Activated T-cell treated with anti-CD3 and anti-CD28 coated beads, Interleukin-2, amount 50 U/mL, for 48 hours (primary cell): ENCODE data around the gene C19orf81.

Experiments
- DNase-seq, 2 experiments: peaks; one replicate each; pipeline ENCODE4 v3.0.0-alpha.2; 2020

The C19orf81 gene

GRCh38 chr19:50686310-50687032 lies 37.2 kb downstream of the C19orf81 start:
- no peak for DNase-seq

GRCh38 chr19:50688766-50689165 lies 39.5 kb downstream of the C19orf81 start:
- DNase-seq, result no peak

GRCh38 chr19:50690439-50690838 lies 41.2 kb downstream of the C19orf81 start:
- no peak for DNase-seq

- no peak for DNase-seq
These were observed 44.1 kb downstream of the C19orf81 start for GRCh38 chr19:50693064-50693975.

- no peak for DNase-seq
These were observed 45.5 kb downstream of the C19orf81 start for GRCh38 chr19:50694815-50695145.

GRCh38 chr19:50695251-50696093 lies 46.2 kb downstream of the C19orf81 start:
- peak in 1 of 2 experiments; percentile 36 for DNase-seq

GRCh38 chr19:50696094-50696483 lies 46.8 kb downstream of the C19orf81 start:
- DNase-seq, result no peak

- DNase-seq, result no peak
These were observed 48.3 kb downstream of the C19orf81 start for GRCh38 chr19:50697414-50698124.

GRCh38 chr19:50701367-50701985 lies 52.2 kb downstream of the C19orf81 start:
- DNase-seq, result no peak

- no peak for DNase-seq
These were observed 53.1 kb downstream of the C19orf81 start for GRCh38 chr19:50702158-50702870.

GRCh38 chr19:50702871-50703829 lies 53.9 kb downstream of the C19orf81 start:
- DNase-seq, result no peak

- no peak for DNase-seq
These were observed 54.9 kb downstream of the C19orf81 start for GRCh38 chr19:50703915-50704796.

- DNase-seq, result peak in 1 of 2 experiments; percentile 59
These were observed 56.3 kb downstream of the C19orf81 start for GRCh38 chr19:50705422-50706019.

GRCh38 chr19:50706387-50706786 lies 57.1 kb downstream of the C19orf81 start:
- no peak for DNase-seq

- DNase-seq, result no peak
These were observed 59.1 kb downstream of the C19orf81 start for GRCh38 chr19:50708179-50708879.
